ENCODE measurements around the gene FCER1G. TPM values are rescaled to one million over a fixed set of nuclear protein-coding genes. Genes with fewer than 3 reads are reported as not detected.
A peak's percentile ranks its signal among the peaks of the same experiment; 100 is the strongest.

The FCER1G gene
- total and polyA plus RNA-seq, 2 of the 4 experiments (the other 2 are of a cell fraction) = 0.44 TPM; not detected in 1

GRCh38 chr1:161197560-161198193 lies 17.4 kb upstream of the FCER1G start (continued):
- TF ChIP-seq POLR2A (IDR thresholded peaks at IDR 0.05; ENCODE audit: low read depth, low read length) = no peak

- peak overlapping the region; percentile 94 for H2AFZ ChIP-seq (replicated peaks; ENCODE audit: low read length, poor library complexity)
- peak overlapping the region; percentile 42 to 96; a peak in 3 of 4 replicates for H4K8ac ChIP-seq (ENCODE audit: low read depth in 2 of 2, low read length in 2 of 2)
- H4K5ac ChIP-seq (ENCODE audit: low read depth, low read length) = peak overlapping the region; percentile 8; the same call in 1 of the 2 replicates
- H3K9me1 ChIP-seq (ENCODE audit: insufficient read depth, low read length) = peaks cover 20% of the 10 kb centered on the region
- H2BK20ac ChIP-seq (ENCODE audit: low read depth, low read length) = no peak overlapping the region
- TF ChIP-seq MAZ (IDR thresholded peaks at IDR 0.05; ENCODE audit: borderline replicate concordance, low read depth, low read length) (peak; percentile 19; the same call in 1 of the 2 replicates), CTCF (conservative IDR thresholded peaks at IDR 0.05; ENCODE audit: low read depth, low read length) (0 out of 2 replicates have a peak, but pooled peaks have one; percentile 14)
- TF ChIP-seq, protein P1, sequence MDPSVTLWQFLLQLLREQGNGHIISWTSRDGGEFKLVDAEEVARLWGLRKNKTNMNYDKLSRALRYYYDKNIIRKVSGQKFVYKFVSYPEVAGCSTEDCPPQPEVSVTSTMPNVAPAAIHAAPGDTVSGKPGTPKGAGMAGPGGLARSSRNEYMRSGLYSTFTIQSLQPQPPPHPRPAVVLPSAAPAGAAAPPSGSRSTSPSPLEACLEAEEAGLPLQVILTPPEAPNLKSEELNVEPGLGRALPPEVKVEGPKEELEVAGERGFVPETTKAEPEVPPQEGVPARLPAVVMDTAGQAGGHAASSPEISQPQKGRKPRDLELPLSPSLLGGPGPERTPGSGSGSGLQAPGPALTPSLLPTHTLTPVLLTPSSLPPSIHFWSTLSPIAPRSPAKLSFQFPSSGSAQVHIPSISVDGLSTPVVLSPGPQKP (IDR thresholded peaks at IDR 0.05; ENCODE audit: borderline replicate concordance, low read depth, low read length) = no peak
- H3K4me3 ChIP-seq (ENCODE audit: insufficient read depth, low read depth, low read length) = no peak overlapping the region
- ChIA-PET POLR2A (ENCODE audit: unreplicated experiment) (no interaction called here), CTCF (interaction anchor here (1.0 kb wide), 1 partner anchor 28 kb away, joined by 3 read pairs; no protein-coding TSS in a partner anchor)
- no peaks in the 10 kb centered on the region for H3K9me3 ChIP-seq (ENCODE audit: control insufficient read depth, insufficient read depth, low read length)
- no peak overlapping the region for H2BK5ac ChIP-seq (ENCODE audit: low read depth, low read length, poor library complexity, severe bottlenecking)
- no peak overlapping the region; the same call in 1 of the 2 replicates for H2BK120ac ChIP-seq (ENCODE audit: low read depth, low read length)
- H2AK9ac ChIP-seq (replicated peaks; ENCODE audit: low read depth, low read length, poor library complexity) = peak overlapping the region; percentile 33
- dilution Hi-C loops (cut with HindIII; ENCODE audit: low sequenced_read_pairs, unreplicated experiment) (no loop called here), in situ Hi-C loops (cut with MboI; ENCODE audit: low sequenced_read_pairs) (no loop called here), intact Hi-C loops (cut with micrococcal nuclease) (no loop called here)
- peak overlapping the region; percentile 68 for H3K4ac ChIP-seq (ENCODE audit: low read depth, low read length)
- no peak overlapping the region; the same call in 1 of the 2 replicates for H3K27ac ChIP-seq (ENCODE audit: insufficient read depth, low read length)
- H3K79me1 ChIP-seq (ENCODE audit: low read depth in 1 of 2, low read length in 2 of 2) = peaks cover 10 to 12% of the 10 kb centered on the region in 2 experiments
- H4K20me1 ChIP-seq (ENCODE audit: insufficient read depth, low read length) = no peaks in the 10 kb centered on the region
- H3K18ac ChIP-seq (ENCODE audit: low read depth, low read length) = no peak overlapping the region
- H3K56ac ChIP-seq (ENCODE audit: extremely low read depth, insufficient read depth, low read length) = peak overlapping the region; percentile 24; the same call in 1 of the 2 replicates
- no peak overlapping the region for H3K9ac ChIP-seq (ENCODE audit: low read depth, low read length)
- no peak overlapping the region for H3K14ac ChIP-seq (replicated peaks; ENCODE audit: low read depth, low read length)
- peak overlapping the region; percentile 30; the same call in 1 of the 2 replicates for H3K4me2 ChIP-seq (ENCODE audit: low read depth, low read length)
- H2BK15ac ChIP-seq (ENCODE audit: low read depth, low read length) = 0 out of 3 replicates have a peak overlapping the region, but pooled peaks have one; percentile 16
- WGBS, 2 experiments (ENCODE audit: extremely low coverage in 2 of 2, insufficient read length in 1 of 2) = 55% methylated on average over 4 of the region's 20 CpGs; no CpG with 5 or more reads in 1 of the 2 experiments
- peak overlapping the region; percentile 32; the same call in 1 of the 2 replicates for H4K91ac ChIP-seq (ENCODE audit: insufficient read depth, low read depth, low read length)
- H3K36me3 ChIP-seq (ENCODE audit: control insufficient read depth, insufficient read depth, low read length) = peaks cover under 1% of the 10 kb centered on the region; the same call in 1 of the 2 replicates
- no TSS peak for BruUV-seq (replicated peaks)
- no peak for DNase-seq
- H3K4me1 ChIP-seq (ENCODE audit: control insufficient read depth, insufficient read depth, low read length) = peaks cover 31% of the 10 kb centered on the region
- H3K27me3 ChIP-seq (ENCODE audit: control insufficient read depth, insufficient read depth, low read length) = no peaks in the 10 kb centered on the region
- 0 out of 2 replicates have a peak overlapping the region, but pooled peaks have one; percentile 12 for H3K23ac ChIP-seq (ENCODE audit: low read depth, low read length)
- peak overlapping the region; percentile 48 for H2AK5ac ChIP-seq (ENCODE audit: low read depth, low read length)
- ATAC-seq (ENCODE audit: low read depth) = no peak
Observed at GRCh38 chr1:161198194-161198896, 16.8 kb upstream of the FCER1G start.

Measured in IMR-90 (cell line).